Thyroid gland (tissue), 4 donors: ENCODE measurements around the gene INPP5A. TPM values are rescaled to one million over a fixed set of nuclear protein-coding genes. Genes with fewer than 3 reads are reported as not detected.
"Not testable (repeated sequence)": the region's sequence is repeated elsewhere in the genome, so short reads cannot be mapped to it uniquely, and the experiment has no call there.

Experiments
- DNase-seq, 2 donors: peaks; one replicate each; pipeline ENCODE4 v3.0.0-alpha.2; 2019
- H3K27ac ChIP-seq, 3 donors: fragments of 200-600 bp; sonication (generic); 1 replicate in 2 of 3; 2 replicates in 1 of 3; pipeline ENCODE4 v1.5.1; 2016 to 2019; ENCODE audit warnings: mild to moderate bottlenecking in 1 of 3, moderate library complexity in 1 of 3
- H3K27me3 ChIP-seq: fragments of 200-600 bp; sonication (generic); one replicate; pipeline ENCODE4 v1.5.1; 2019
- H3K36me3 ChIP-seq, 2 donors: fragments of 200-600 bp; sonication (generic); one replicate each; pipeline ENCODE4 v1.5.1; 2016 to 2019
- H3K4me1 ChIP-seq, 2 donors: fragments of 200-600 bp; sonication (generic); one replicate each; pipeline ENCODE4 v1.5.1; 2017 to 2019
- H3K4me3 ChIP-seq, 3 donors: fragments of 200-600 bp; sonication (generic); replicated peaks in 1 of 3; 1 replicate in 2 of 3; 2 replicates in 1 of 3; pipeline ENCODE4 v1.5.1; 2016; ENCODE audit warnings: mild to moderate bottlenecking in 1 of 3
- H3K9me3 ChIP-seq: fragments of 200-600 bp; sonication (generic); one replicate; pipeline ENCODE4 v1.5.1; 2017
- POLR2A ChIP-seq, 2 donors: fragments of 450-650 bp; IDR thresholded peaks; one replicate each; pipeline ENCODE4 v1.6.1; 2017; ENCODE audit warnings: antibody characterized with exemption in 2 of 2, mild to moderate bottlenecking in 2 of 2, moderate library complexity in 1 of 2
- WGBS, 2 donors: methylation state at CpG; one replicate each; pipeline ENCODE4 v1.1.5; 2017; 5-methylcytosine and 5-hydroxymethylcytosine counted together
- intact Hi-C: fragments of 100-400 bp; cut with DNase I; formaldehyde crosslinking; loops from one replicate; pipeline ENCODE4 v1.15.1; 2023
- total RNA-seq, 4 donors: library from RNA; depleted of rRNA; stranded (reverse); fragments of >200 nt; gene quantifications; one replicate each; pipeline ENCODE4 v1.2.3, GENCODE V29; 2016
- TF ChIP-seq, protein P1 (sequence below), 6 experiments: fragments of 200-600 bp in 3 of 6; fragments of 450-650 bp in 3 of 6; sonication (generic) in 3 of 6; IDR thresholded peaks; one replicate each; pipeline ENCODE4 v1.5.1; 2016 to 2019; ENCODE audit warnings: antibody characterized with exemption in 6 of 6, mild to moderate bottlenecking in 2 of 6, inconsistent platforms in 1 of 6, moderate library complexity in 1 of 6

The INPP5A gene
- total RNA-seq, 4 donors from 2014 or later, result 30.4 to 75.8 (median 41.1) TPM

DNA sequence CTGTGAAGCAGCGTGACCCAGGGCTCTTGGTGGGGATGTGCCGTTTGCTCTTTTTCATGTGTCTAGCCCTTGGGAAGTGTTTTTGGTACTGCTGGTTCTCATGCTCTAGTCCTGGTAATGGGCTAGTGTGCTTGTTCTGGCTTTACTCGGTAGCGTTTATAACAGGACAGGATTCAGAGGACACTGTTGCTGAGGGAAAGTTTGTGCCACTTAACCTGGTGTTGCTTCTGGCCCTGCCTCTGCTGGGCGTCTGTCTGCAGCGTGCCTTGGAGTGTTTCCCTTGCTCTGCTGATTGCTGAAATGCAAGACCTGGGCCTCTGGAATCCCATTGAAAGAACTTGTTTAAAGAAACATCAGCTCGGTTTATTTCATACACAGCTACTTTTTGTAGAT lies 35.0 kb downstream of the INPP5A start:
- TF ChIP-seq POLR2A (IDR thresholded peaks at IDR 0.05), result no peak
- TF ChIP-seq, protein P1, sequence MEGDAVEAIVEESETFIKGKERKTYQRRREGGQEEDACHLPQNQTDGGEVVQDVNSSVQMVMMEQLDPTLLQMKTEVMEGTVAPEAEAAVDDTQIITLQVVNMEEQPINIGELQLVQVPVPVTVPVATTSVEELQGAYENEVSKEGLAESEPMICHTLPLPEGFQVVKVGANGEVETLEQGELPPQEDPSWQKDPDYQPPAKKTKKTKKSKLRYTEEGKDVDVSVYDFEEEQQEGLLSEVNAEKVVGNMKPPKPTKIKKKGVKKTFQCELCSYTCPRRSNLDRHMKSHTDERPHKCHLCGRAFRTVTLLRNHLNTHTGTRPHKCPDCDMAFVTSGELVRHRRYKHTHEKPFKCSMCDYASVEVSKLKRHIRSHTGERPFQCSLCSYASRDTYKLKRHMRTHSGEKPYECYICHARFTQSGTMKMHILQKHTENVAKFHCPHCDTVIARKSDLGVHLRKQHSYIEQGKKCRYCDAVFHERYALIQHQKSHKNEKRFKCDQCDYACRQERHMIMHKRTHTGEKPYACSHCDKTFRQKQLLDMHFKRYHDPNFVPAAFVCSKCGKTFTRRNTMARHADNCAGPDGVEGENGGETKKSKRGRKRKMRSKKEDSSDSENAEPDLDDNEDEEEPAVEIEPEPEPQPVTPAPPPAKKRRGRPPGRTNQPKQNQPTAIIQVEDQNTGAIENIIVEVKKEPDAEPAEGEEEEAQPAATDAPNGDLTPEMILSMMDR (IDR thresholded peaks at IDR 0.05), result no peak
- peaks cover 51 to 55% of the 10 kb centered on the region in 2 donors for H3K4me1 ChIP-seq
- no peaks in the 10 kb centered on the region for H3K9me3 ChIP-seq
- peak; percentile 79 to 85 for DNase-seq
- peak overlapping the region; percentile 30 to 63 (median 54) for H3K27ac ChIP-seq
- 12 to 30% methylated on average over 5 to 7 of the region's 7 CpGs for WGBS, 2 donors
- intact Hi-C loops, result no loop called here
- H3K36me3 ChIP-seq, result no peaks in the 10 kb centered on the region
- H3K4me3 ChIP-seq, result no peak overlapping the region
- H3K27me3 ChIP-seq, result no peaks in the 10 kb centered on the region

DNA sequence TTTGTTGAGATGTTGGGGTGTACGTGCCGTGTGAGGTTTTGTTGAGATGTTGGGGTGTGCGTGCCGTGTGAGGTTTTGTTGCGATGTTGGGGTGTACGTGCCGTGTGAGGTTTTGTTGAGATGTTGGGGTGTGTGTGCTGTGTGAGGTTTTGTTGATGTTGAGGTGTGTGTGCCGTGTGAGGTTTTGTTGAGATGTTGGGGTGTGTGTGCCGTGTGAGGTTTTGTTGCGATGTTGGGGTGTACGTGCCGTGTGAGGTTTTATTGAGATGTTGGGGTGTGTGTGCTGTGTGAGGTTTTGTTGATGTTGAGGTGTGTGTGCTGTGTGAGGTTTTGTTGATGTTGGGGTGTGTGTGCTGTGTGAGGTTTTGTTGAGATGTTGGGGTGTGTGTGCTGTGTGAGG lies 35.4 kb downstream of the INPP5A start:
- H3K27me3 ChIP-seq, H3K36me3 ChIP-seq, intact Hi-C loops, H3K4me3 ChIP-seq, H3K9me3 ChIP-seq, DNase-seq: not testable (repeated sequence)
- 81 to 84% methylated on average over 12 of the region's 12 CpGs for whole genome bisulfite sequencing, 2 donors
- Histone ChIP-seq H3K4me1 (peaks cover 51 to 55% of the 10 kb centered on the region in 2 donors), H3K27ac (peak overlapping the region in 2 of 3 donors; percentile 54 to 63)

DNA sequence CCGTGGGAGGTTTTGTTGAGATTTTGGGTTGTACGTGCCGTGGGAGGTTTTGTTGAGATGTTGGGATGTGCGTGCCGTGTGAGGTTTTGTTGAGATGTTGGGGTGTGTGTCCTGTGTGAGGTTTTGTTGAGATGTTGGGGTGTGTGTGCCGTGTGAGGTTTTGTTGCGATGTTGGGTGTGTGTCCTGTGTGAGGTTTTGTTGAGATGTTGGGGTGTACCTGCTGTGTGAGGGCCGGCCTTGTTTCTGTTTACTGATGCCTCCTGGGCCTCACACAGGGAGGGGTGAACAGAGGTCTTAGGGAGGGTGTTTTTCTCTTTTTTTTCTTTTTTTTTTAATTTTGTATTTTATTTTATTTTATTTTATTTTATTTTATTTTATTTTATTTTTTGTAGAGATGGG lies 36.7 kb downstream of the INPP5A start:
- intact Hi-C loops, result no loop called here
- Histone ChIP-seq H3K4me1 (peaks cover 51 to 55% of the 10 kb centered on the region in 2 donors), H3K27ac (peak overlapping the region in 1 of 3 donors; percentile 27), H3K36me3 (no peaks in the 10 kb centered on the region), H3K4me3 (no peak overlapping the region), H3K27me3 (no peaks in the 10 kb centered on the region), H3K9me3 (no peaks in the 10 kb centered on the region)
- DNase-seq, result no peak
- no peak for TF ChIP-seq POLR2A (IDR thresholded peaks at IDR 0.05)
- 96 to 97% methylated on average over 8 of the region's 8 CpGs for WGBS, 2 donors

DNA sequence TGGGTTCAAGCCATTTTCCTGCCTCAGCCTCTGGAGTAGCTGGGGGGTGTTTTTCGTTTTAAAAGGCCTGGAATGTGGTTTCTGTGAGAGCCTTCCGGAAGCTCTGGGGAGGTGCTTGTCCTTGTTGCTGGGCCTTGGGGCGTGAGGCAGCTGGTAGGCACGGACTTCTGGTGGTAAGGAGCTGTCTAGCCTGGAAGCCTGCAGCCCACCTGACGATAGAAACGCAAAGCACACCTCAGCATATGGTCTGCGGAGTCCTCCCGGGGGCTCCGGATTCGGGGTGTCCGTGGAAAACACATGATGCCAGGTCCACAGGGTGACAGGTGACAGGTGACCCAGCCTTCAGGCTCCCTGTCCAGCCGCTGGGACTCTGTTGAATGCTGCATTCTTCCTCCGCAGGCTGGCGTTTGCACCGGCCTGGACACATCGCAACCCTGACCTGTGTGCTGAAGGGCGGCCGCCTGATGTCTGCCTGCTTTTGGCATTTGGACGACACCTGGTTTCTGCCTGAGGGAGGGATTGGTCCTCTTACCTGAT lies 37.3 kb downstream of the INPP5A start:
- intact Hi-C loops, result no loop called here
- no peaks in the 10 kb centered on the region for H3K9me3 ChIP-seq
- no peak overlapping the region for H3K4me3 ChIP-seq
- WGBS, 2 donors, result 34 to 73% methylated on average over 9 to 17 of the region's 19 CpGs
- H3K36me3 ChIP-seq, result no peaks in the 10 kb centered on the region
- no peak for TF ChIP-seq POLR2A (IDR thresholded peaks at IDR 0.05)
- TF ChIP-seq, protein P1 (IDR thresholded peaks at IDR 0.05), result no peak
- H3K27me3 ChIP-seq, result no peaks in the 10 kb centered on the region
- peak overlapping the region; percentile 27 to 72 (median 38) for H3K27ac ChIP-seq
- H3K4me1 ChIP-seq, result peaks cover 51 to 55% of the 10 kb centered on the region in 2 donors
- DNase-seq, result peak; percentile 75 to 81

DNA sequence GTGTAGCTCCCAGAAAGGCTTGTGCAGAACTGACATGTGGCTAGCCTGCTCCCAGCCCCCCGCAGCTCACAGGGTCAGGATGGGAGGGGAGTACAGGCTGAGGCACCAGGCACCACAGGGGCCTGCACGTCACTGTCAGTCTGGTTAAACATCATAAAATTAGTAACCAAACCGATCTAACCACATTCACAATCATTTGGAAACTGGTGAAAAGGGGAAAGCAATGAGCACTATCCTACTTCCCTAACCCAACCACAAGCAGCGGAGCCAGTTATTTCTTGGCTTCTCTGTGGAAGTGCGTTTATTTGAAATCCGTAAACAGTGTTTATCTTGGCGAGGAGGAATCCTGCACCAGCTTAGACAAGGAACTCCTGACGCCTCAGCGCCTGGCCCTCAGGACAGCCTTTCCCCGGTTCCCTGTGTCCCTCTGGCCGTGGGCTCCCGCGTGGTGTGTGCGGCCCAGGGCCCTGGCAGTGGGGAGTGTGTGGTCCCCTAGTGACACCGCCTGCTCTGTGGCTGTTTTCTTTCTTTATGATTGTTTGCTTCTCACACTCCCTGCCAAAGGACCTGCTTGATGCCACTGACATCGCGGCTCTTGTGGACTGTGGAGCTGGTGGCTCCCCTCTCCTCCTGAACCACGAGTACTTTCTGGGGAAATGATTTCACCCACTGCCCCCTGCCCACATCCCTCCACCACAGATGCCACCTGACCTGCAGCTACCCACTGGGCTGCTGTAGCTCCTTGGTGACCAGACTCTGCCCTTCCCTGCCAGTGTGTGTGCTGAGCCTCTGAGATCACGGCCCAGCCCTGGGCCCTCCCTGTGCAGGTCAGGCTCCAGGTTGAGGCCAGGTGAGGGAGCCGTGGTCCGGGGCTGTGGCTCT lies 38.0 kb downstream of the INPP5A start:
- Histone ChIP-seq H3K36me3 (no peaks in the 10 kb centered on the region), H3K9me3 (no peaks in the 10 kb centered on the region), H3K27ac (peak overlapping the region; percentile 27 to 72 (median 38)), H3K4me1 (peaks cover 44 to 49% of the 10 kb centered on the region in 2 donors), H3K27me3 (no peaks in the 10 kb centered on the region), H3K4me3 (no peak overlapping the region)
- no peak for TF ChIP-seq POLR2A (IDR thresholded peaks at IDR 0.05)
- TF ChIP-seq, protein P1 (IDR thresholded peaks at IDR 0.05), result no peak
- intact Hi-C loops, result no loop called here
- 36 to 53% methylated on average over 17 to 21 of the region's 21 CpGs for WGBS, 2 donors
- DNase-seq, result peak; percentile 47 to 70
